Nephron progenitor cell (in vitro differentiated cells): ENCODE data around the gene RBBP7.

Experiments
- DNase-seq: peaks from one replicate; pipeline ENCODE4 v3.0.0; 2021
- H3K27ac Mint-ChIP-seq: 2 replicates; pipeline ENCODE4 v1.8.0; 2021; ENCODE audit warnings: mild to moderate bottlenecking, moderate library complexity, mixed read lengths
- H3K27me3 Mint-ChIP-seq: 2 replicates; pipeline ENCODE4 v1.8.0; 2021; ENCODE audit warnings: mild to moderate bottlenecking, low read depth, mixed read lengths; ENCODE audit not compliant: poor library complexity
- H3K36me3 Mint-ChIP-seq: 2 replicates; pipeline ENCODE4 v1.8.0; 2021; ENCODE audit warnings: low read depth, mixed read lengths
- H3K4me1 Mint-ChIP-seq: 2 replicates; pipeline ENCODE4 v1.8.0; 2021; ENCODE audit warnings: mixed read lengths
- H3K4me3 Mint-ChIP-seq: 2 replicates; pipeline ENCODE4 v1.8.0; 2021; ENCODE audit warnings: mild to moderate bottlenecking, moderate library complexity, mixed read lengths
- H3K9me3 Mint-ChIP-seq: 2 replicates; pipeline ENCODE4 v1.8.0; 2021; ENCODE audit warnings: mild to moderate bottlenecking, moderate library complexity, mixed read lengths
- CTCF ChIP-seq: fragments of 200-600 bp; sonication (generic); IDR thresholded peaks from 2 replicates; pipeline ENCODE4 v1.5.0; 2021; ENCODE audit warnings: antibody characterized with exemption

RBBP7 gene

GRCh38 chrX:16882702-16883486 lies 12.7 kb upstream of the RBBP7 start:
- Mint-ChIP-seq H3K36me3 (no peaks in the 10 kb centered on the region), H3K27me3 (peaks cover 37% of the 10 kb centered on the region), H3K4me1 (peaks cover 11% of the 10 kb centered on the region), H3K4me3 (peak overlapping the region; percentile 89), H3K9me3 (no peaks in the 10 kb centered on the region), H3K27ac (peak overlapping the region; percentile 51)
- peak; percentile 81 for DNase-seq
- peak; percentile 79 for TF ChIP-seq CTCF

GRCh38 chrX:16882169-16882568 lies 12.0 kb upstream of the RBBP7 start:
- H3K27me3 Mint-ChIP-seq, result peaks cover 37% of the 10 kb centered on the region
- no peaks in the 10 kb centered on the region for H3K36me3 Mint-ChIP-seq
- peaks cover 11% of the 10 kb centered on the region for H3K4me1 Mint-ChIP-seq
- peak; percentile 8 for DNase-seq
- no peaks in the 10 kb centered on the region for H3K9me3 Mint-ChIP-seq
- H3K4me3 Mint-ChIP-seq, result peak overlapping the region; percentile 89
- H3K27ac Mint-ChIP-seq, result no peak overlapping the region
- TF ChIP-seq CTCF, result no peak

DNA sequence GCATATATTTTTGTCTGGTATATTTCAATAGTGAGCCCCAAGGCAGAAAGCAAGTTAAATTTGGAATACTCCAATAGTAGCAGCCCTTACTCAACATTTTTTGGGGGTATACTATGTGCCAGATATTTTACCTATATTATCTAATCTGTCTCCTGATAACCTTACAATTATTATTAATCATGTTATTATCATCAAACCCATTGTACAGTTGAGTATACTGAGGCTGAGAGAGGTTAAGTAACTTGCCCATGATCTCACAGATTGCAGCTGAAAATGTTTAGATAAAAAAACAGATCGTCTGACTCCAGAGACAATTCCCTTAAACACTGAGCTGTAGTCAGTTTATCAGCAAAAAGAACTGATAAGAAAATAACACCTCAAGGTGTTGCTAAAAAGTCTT lies 6.5 kb upstream of the RBBP7 start:
- TF ChIP-seq CTCF, result no peak
- H3K9me3 Mint-ChIP-seq, result no peaks in the 10 kb centered on the region
- no peak overlapping the region for H3K4me3 Mint-ChIP-seq
- peaks cover 34% of the 10 kb centered on the region for H3K27me3 Mint-ChIP-seq
- H3K4me1 Mint-ChIP-seq, result peaks cover 21% of the 10 kb centered on the region
- H3K27ac Mint-ChIP-seq, result no peak overlapping the region
- DNase-seq, result no peak
- H3K36me3 Mint-ChIP-seq, result no peaks in the 10 kb centered on the region

DNA sequence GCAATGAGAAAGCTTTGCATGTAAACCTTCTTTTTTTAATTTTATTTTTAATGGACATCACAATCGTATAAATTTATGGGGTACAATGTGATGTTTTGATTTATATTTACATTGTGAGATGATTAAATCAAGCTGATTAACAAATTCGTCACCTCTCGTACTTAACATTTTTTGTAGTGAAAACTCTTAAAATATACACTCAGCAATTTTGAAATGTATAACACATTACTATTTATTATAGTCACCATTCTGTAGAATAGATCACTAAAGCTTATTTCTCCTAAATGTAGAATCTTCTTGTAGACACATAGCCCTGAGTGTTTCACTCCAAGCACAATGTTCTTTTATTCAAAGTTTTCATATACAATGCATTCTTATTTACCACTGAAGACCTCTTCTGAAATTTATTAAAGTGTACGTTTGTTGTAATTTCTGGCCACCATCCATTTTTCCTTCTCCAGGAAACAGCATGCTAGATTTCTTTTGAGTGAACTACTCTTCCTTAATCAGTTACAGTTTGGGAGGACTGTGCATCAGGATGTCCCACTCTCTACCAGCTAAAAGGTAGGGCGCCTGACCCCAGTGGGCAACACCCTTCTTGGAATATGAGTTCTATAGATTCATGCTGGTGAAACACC lies 4.4 kb upstream of the RBBP7 start:
- Mint-ChIP-seq H3K27me3 (peaks cover 17% of the 10 kb centered on the region), H3K9me3 (no peaks in the 10 kb centered on the region), H3K4me3 (no peak overlapping the region), H3K4me1 (peaks cover 29% of the 10 kb centered on the region), H3K27ac (no peak overlapping the region), H3K36me3 (no peaks in the 10 kb centered on the region)
- no peak for TF ChIP-seq CTCF
- no peak for DNase-seq

- no peak for TF ChIP-seq CTCF
- Mint-ChIP-seq H3K27me3 (peaks cover 2% of the 10 kb centered on the region), H3K9me3 (no peaks in the 10 kb centered on the region), H3K4me1 (peaks cover 42% of the 10 kb centered on the region), H3K27ac (no peak overlapping the region), H3K36me3 (peaks cover 10% of the 10 kb centered on the region), H3K4me3 (peak overlapping the region; percentile 52)
- DNase-seq, result no peak
Measured at GRCh38 chrX:16873106-16873505, 2.9 kb upstream of the RBBP7 start.
